ENCODE data around the gene CEP104. TPM values are rescaled to one million over a fixed set of nuclear protein-coding genes. Genes with fewer than 3 reads are reported as not detected.
A peak's percentile ranks its signal among the peaks of the same experiment; 100 is the strongest.

Gene CEP104
- total and polyA plus RNA-seq, 11 donors: 5.5 to 46.1 (median 33.0) TPM

DNA sequence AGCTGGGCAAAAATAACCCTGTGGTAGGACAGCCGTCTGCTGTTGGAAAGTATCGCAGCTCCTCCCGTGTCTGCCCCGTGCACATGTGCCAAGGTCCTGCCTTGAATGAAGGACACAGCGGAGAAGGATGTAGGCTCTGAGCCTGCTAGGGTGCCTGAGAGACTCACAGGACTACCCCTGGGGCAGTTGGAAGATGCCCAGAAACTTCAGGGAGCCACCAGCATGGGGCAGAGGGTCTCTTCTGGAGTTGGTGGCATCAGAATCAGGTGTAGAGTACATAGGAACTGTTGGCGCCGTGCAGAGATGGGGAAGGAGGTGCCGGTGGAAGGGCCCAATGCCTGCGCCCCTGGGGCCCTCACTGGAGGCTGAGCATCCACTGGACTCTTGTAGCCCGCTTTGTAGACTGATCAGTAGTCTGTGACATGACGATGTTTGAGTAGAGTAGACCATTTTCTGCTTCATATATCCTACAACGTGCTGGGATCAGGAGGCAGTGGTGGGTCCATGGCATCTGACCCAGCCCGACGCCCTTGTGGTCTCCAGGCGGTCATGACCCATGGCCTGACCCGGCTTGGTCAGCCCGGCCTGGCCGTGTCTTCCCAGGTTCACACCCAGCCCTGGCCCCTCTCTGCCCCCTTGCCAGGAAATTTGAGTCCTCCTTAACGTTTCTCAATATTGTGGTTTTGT lies 48.4 kb upstream of the CEP104 start:
- H3K27ac ChIP-seq: no peak overlapping the region
- peaks cover 0 to 5% (median 0%) of the 10 kb centered on the region in 12 donors for H3K4me1 ChIP-seq
- no peaks in the 10 kb centered on the region for H3K36me3 ChIP-seq
- WGBS, 4 donors: 89 to 93% (median 91%) methylated on average over 17 to 19 of the region's 19 CpGs
- peaks cover 0 to 10% (median under 1%) of the 10 kb centered on the region in 9 donors for H3K27me3 ChIP-seq
- TF ChIP-seq POLR2A (IDR thresholded peaks at IDR 0.05): no peak
- TF ChIP-seq, protein P1, sequence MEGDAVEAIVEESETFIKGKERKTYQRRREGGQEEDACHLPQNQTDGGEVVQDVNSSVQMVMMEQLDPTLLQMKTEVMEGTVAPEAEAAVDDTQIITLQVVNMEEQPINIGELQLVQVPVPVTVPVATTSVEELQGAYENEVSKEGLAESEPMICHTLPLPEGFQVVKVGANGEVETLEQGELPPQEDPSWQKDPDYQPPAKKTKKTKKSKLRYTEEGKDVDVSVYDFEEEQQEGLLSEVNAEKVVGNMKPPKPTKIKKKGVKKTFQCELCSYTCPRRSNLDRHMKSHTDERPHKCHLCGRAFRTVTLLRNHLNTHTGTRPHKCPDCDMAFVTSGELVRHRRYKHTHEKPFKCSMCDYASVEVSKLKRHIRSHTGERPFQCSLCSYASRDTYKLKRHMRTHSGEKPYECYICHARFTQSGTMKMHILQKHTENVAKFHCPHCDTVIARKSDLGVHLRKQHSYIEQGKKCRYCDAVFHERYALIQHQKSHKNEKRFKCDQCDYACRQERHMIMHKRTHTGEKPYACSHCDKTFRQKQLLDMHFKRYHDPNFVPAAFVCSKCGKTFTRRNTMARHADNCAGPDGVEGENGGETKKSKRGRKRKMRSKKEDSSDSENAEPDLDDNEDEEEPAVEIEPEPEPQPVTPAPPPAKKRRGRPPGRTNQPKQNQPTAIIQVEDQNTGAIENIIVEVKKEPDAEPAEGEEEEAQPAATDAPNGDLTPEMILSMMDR (IDR thresholded peaks at IDR 0.05): no peak
- intact Hi-C loops (cut with DNase I): loop anchor here in 2 of 10 donors (10.0 kb wide), 2 partner anchors 1711 to 1839 kb away; partner anchors contain the start of gene FAAP20 (in 1 of the 2)
- ATAC-seq (no peak), DNase-seq (no peak)
- H3K9me3 ChIP-seq: no peaks in the 10 kb centered on the region
- no peak overlapping the region for H3K4me3 ChIP-seq

DNA sequence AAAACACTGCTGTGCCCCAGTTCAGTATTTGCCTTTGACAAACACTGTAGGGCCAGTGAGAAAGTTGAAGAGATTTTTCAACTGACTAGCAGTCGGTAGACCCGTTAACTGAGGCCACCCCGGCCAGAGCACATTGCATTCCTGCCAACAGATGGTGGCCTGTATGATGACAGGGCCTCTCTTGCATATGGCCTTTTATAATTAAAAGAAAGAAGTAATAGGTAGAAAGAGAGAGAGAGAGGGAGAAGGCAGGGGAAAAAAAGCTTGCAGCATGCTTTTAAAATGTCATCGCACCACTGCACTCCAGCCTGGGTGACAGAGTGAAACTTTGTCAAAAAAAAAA lies 47.8 kb upstream of the CEP104 start:
- intact Hi-C loops (cut with DNase I): loop anchor here in 2 of 10 donors (10.0 kb wide), 2 partner anchors 1710 to 1840 kb away; partner anchors contain the start of gene FAAP20 (in 1 of the 2)
- Histone ChIP-seq H3K36me3 (no peaks in the 10 kb centered on the region), H3K4me1 (peaks cover 0 to 6% (median 0%) of the 10 kb centered on the region in 12 donors), H3K4me3 (no peak overlapping the region), H3K27ac (no peak overlapping the region), H3K27me3 (peaks cover 0 to 7% (median 0%) of the 10 kb centered on the region in 9 donors), H3K9me3 (no peaks in the 10 kb centered on the region)
- ATAC-seq (no peak), DNase-seq (no peak)
- WGBS, 4 donors: 85 to 87% (median 86%) methylated on average over 4 of the region's 4 CpGs
- no peak for TF ChIP-seq POLR2A (IDR thresholded peaks at IDR 0.05)
- TF ChIP-seq, protein P1 (IDR thresholded peaks at IDR 0.05): no peak

DNA sequence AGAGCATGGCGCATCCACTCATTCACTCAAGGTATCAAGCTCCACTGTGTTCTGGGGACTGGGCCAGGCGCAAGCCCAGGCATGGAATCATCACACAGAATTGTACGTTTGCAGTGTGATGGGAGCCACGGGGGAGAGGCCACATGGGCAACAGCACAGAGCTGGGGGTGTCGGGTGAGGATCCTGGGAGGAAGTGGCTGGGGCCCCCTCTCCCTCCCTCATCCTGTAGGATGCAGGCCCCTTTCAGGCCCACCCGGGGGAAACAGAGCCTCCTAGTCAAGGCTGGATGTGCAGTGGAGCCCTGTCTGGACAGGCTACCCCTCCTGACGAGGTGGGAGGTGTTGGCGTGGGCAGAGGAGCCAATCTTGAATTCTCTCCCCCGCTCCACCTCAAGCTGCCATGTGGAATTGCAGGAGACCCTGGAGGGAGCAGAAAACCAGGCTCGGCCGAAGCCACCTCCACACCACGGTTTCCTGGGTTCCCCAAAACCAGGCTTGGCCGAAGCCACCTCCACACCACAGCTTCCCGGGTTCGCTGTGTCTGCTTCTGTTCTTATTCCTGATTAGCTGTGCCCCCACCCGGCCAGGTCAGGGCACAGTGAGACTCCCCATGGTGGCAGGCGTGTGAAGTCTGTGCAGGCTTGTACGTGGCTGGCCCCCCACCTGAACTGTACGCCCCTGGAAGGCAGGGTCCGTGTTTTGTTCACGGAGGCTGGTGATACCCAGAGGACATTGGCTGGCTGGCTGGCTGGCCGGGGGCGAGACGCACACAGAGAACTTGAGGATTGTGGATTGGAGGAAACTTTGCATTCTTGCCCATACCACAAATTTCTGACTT lies 47.2 kb upstream of the CEP104 start:
- DNase-seq (peak in 1 of 5 donors; percentile 37), ATAC-seq (no peak)
- WGBS, 4 donors: 76 to 84% (median 81%) methylated on average over 22 to 24 of the region's 24 CpGs
- intact Hi-C loops (cut with DNase I): loop anchor here in 2 of 10 donors (10.0 kb wide), 2 partner anchors 1709 to 1841 kb away; partner anchors contain the start of gene FAAP20 (in 1 of the 2)
- no peak for TF ChIP-seq POLR2A (IDR thresholded peaks at IDR 0.05)
- TF ChIP-seq, protein P1 (IDR thresholded peaks at IDR 0.05): no peak
- Histone ChIP-seq H3K27me3 (peaks cover 0 to 5% (median 0%) of the 10 kb centered on the region in 9 donors), H3K36me3 (no peaks in the 10 kb centered on the region), H3K4me3 (no peak overlapping the region), H3K4me1 (peaks cover 0 to 12% (median 4%) of the 10 kb centered on the region in 12 donors), H3K27ac (no peak overlapping the region), H3K9me3 (peaks cover 0 to 1% (median 0%) of the 10 kb centered on the region in 12 donors)

Measured in heart left ventricle (tissue), 16 donors.